CD4-positive, alpha-beta memory T cell (primary cell): ENCODE data around the gene GPSM1. TPM values are rescaled to one million over a fixed set of nuclear protein-coding genes. Genes with fewer than 3 reads are reported as not detected.

Source experiments
- CTCF ChIA-PET: fragments of 350-600 bp; sonication (Branson Sonifier 250); formaldehyde crosslinking; loops from one replicate; lab custom pipeline; 2021; ENCODE audit warnings: inconsistent platforms; ENCODE audit not compliant: partially characterized antibody; lab: Charles Lee
- POLR2A ChIA-PET: fragments of 350-600 bp; sonication (Branson Sonifier 250); formaldehyde crosslinking; loops from one replicate; lab custom pipeline; 2021; ENCODE audit not compliant: partially characterized antibody; lab: Charles Lee
- DNase-seq, 5 donors: peaks; one replicate each; pipeline versions ENCODE4 v3.0.0 to v3.0.0-alpha.2; 2020 to 2022; ENCODE audit warnings: mixed read lengths in 1 of 5
- H3K27ac ChIP-seq: one replicate; pipeline ENCODE4 v1.7.0; 2013; ENCODE audit warnings: low read depth, low read length
- H3K27me3 ChIP-seq: 2 replicates; pipeline ENCODE4 v1.7.0; 2013; ENCODE audit warnings: mild to moderate bottlenecking, low read length, moderate library complexity; ENCODE audit not compliant: insufficient read depth
- H3K36me3 ChIP-seq: 2 replicates; pipeline ENCODE4 v1.7.0; 2013; ENCODE audit warnings: mild to moderate bottlenecking, low read length, moderate library complexity; ENCODE audit not compliant: insufficient read depth
- H3K4me1 ChIP-seq: 2 replicates; pipeline ENCODE4 v1.7.0; 2013; ENCODE audit warnings: mild to moderate bottlenecking, low read length, moderate library complexity; ENCODE audit not compliant: insufficient read depth
- H3K4me3 ChIP-seq, 2 donors: one replicate each; pipeline ENCODE4 v1.7.0; 2013; ENCODE audit warnings: low read length in 2 of 2, mild to moderate bottlenecking in 1 of 2
- H3K9me3 ChIP-seq, 2 donors: one replicate each; pipeline ENCODE4 v1.7.0; 2013; ENCODE audit warnings: low read length in 2 of 2, control low read depth in 1 of 2; ENCODE audit not compliant: control insufficient read depth in 1 of 2
- H3K27ac Mint-ChIP-seq, 7 donors: one replicate each; pipeline ENCODE4 v1.8.0; 2020 to 2021; ENCODE audit warnings: mixed read lengths in 7 of 7, mild to moderate bottlenecking in 6 of 7, inconsistent platforms in 3 of 7, moderate library complexity in 3 of 7
- H3K27me3 Mint-ChIP-seq, 2 donors: one replicate each; pipeline ENCODE4 v1.8.0; 2020 to 2021; ENCODE audit warnings: mixed read lengths in 2 of 2
- H3K36me3 Mint-ChIP-seq, 2 donors: one replicate each; pipeline ENCODE4 v1.8.0; 2020 to 2021; ENCODE audit warnings: mixed read lengths in 2 of 2, inconsistent platforms in 1 of 2, mild to moderate bottlenecking in 1 of 2
- H3K4me1 Mint-ChIP-seq, 4 donors: one replicate each; pipeline ENCODE4 v1.8.0; 2020 to 2021; ENCODE audit warnings: mixed read lengths in 4 of 4, mild to moderate bottlenecking in 1 of 4
- H3K4me3 Mint-ChIP-seq, 8 donors: one replicate each; pipeline ENCODE4 v1.8.0; 2020 to 2021; ENCODE audit warnings: mixed read lengths in 8 of 8, mild to moderate bottlenecking in 7 of 8, moderate library complexity in 6 of 8, inconsistent platforms in 3 of 8
- H3K9me3 Mint-ChIP-seq, 8 donors: one replicate each; pipeline ENCODE4 v1.8.0; 2020 to 2021; ENCODE audit warnings: mixed read lengths in 8 of 8, mild to moderate bottlenecking in 5 of 8, inconsistent platforms in 3 of 8, moderate library complexity in 1 of 8
- intact Hi-C: fragments of 100-400 bp; cut with micrococcal nuclease; formaldehyde crosslinking; loops from one replicate; pipeline ENCODE4 v1.15.1; 2023
- polyA plus RNA-seq, 2 donors: library from polyadenylated mRNA; unstranded; fragments of 300-500 nt; fragmentation: Illumina TruSeq; gene quantifications; one replicate each; pipeline ENCODE4 v1.2.3, GENCODE V29; 2021
- total RNA-seq, 2 experiments: library from RNA; stranded (reverse); gene quantifications; one replicate each; pipeline ENCODE4 v1.2.3, GENCODE V29; 2021

The GPSM1 gene
- total and polyA plus RNA-seq, 4 experiments from 2014 or later: 0.78 to 8.1 (median 4.6) TPM

GRCh38 chr9:136344544-136345280 is 17.4 kb downstream of the GPSM1 start:
- no peaks in the 10 kb centered on the region for H3K9me3 ChIP-seq
- H3K27me3 ChIP-seq: no peaks in the 10 kb centered on the region
- no peaks in the 10 kb centered on the region for H3K4me1 Mint-ChIP-seq
- peak overlapping the region in 1 of 8 donors; percentile 45 for H3K4me3 Mint-ChIP-seq
- no peak overlapping the region for H3K27ac Mint-ChIP-seq
- DNase-seq: no peak
- peaks cover 0 to 2% of the 10 kb centered on the region in 2 donors for H3K36me3 Mint-ChIP-seq
- no peak overlapping the region for H3K4me3 ChIP-seq
- no peaks in the 10 kb centered on the region for H3K27me3 Mint-ChIP-seq
- ChIA-PET CTCF (no interaction called here), POLR2A (no interaction called here)
- no peak overlapping the region for H3K27ac ChIP-seq
- no peaks in the 10 kb centered on the region for H3K9me3 Mint-ChIP-seq
- no peaks in the 10 kb centered on the region for H3K36me3 ChIP-seq
- no peaks in the 10 kb centered on the region for H3K4me1 ChIP-seq
- intact Hi-C loops: no loop called here

GRCh38 chr9:136345281-136346156 is 18.2 kb downstream of the GPSM1 start:
- no peaks in the 10 kb centered on the region for H3K27me3 Mint-ChIP-seq
- Histone ChIP-seq H3K36me3 (no peaks in the 10 kb centered on the region), H3K9me3 (no peaks in the 10 kb centered on the region), H3K4me3 (no peak overlapping the region), H3K27me3 (no peaks in the 10 kb centered on the region), H3K4me1 (no peaks in the 10 kb centered on the region), H3K27ac (no peak overlapping the region)
- intact Hi-C loops: no loop called here
- CTCF ChIA-PET: interaction anchor here (1.0 kb wide), 1 partner anchor 56 kb away, joined by 3 read pairs; no protein-coding TSS in a partner anchor
- no peak for DNase-seq
- no peaks in the 10 kb centered on the region for H3K4me1 Mint-ChIP-seq
- no peaks in the 10 kb centered on the region for H3K36me3 Mint-ChIP-seq
- H3K4me3 Mint-ChIP-seq: no peak overlapping the region
- H3K27ac Mint-ChIP-seq: no peak overlapping the region
- POLR2A ChIA-PET: interaction anchor here (1.2 kb wide), 1 partner anchor 18 kb away, joined by 3 read pairs; the partner anchor contains the start of gene DNLZ
- no peaks in the 10 kb centered on the region for H3K9me3 Mint-ChIP-seq

DNA sequence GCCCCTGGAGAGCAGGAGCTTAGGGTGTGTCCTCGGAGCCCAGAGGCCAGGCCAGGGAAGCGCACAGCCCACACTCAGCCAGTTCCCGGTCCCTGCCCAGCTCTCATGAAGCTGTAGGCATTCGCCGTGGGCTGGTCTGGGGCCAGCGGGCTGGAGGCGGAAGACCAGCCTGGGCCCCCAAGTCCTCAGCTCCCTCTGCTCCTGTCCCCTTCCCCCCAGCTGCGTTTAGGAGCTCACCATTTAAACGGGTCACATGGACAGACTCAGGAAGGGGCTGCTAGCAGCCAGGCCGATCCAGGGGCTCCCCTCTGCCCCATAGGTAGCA is 18.8 kb downstream of the GPSM1 start:
- no peaks in the 10 kb centered on the region for H3K27me3 Mint-ChIP-seq
- no peak overlapping the region for H3K4me3 Mint-ChIP-seq
- H3K9me3 Mint-ChIP-seq: no peaks in the 10 kb centered on the region
- Histone ChIP-seq H3K4me3 (no peak overlapping the region), H3K36me3 (no peaks in the 10 kb centered on the region), H3K4me1 (no peaks in the 10 kb centered on the region), H3K27ac (no peak overlapping the region), H3K9me3 (no peaks in the 10 kb centered on the region), H3K27me3 (no peaks in the 10 kb centered on the region)
- no peaks in the 10 kb centered on the region for H3K4me1 Mint-ChIP-seq
- intact Hi-C loops: no loop called here
- ChIA-PET POLR2A (interaction anchor here (1.2 kb wide), 1 partner anchor 17 kb away, joined by 3 read pairs; the partner anchor contains the start of gene DNLZ), CTCF (interaction anchor here (0.5 to 1.0 kb wide), 2 partner anchors 55 to 325 kb away, joined by 3 read pairs; no protein-coding TSS in a partner anchor)
- no peak for DNase-seq
- no peak overlapping the region for H3K27ac Mint-ChIP-seq
- no peaks in the 10 kb centered on the region for H3K36me3 Mint-ChIP-seq

DNA sequence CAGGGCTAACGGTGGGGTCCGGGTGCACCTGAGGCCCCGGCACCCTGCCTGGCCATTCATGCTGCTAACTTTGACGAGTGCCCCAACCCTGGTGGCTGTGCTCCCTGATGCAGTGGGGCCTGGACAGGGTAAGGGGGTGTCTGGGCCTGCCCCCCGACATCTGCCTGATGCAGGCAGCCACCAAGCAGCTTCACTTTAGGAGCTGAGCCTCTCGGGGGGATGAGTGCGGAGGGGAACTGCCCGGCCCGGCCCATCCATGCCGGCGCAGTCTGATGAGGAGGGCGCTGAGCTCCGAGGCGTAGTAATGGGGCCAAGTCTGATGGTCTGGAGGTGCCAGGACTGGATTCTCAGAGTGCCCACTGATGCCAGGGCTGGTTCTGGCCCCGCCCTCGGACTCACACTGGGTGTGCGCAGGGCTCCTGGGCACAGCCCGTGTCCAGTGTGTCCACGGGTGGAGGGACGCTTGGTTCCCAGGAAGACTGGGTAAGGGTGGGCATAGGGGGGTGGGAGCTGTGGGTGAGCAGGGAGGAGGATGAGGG is 19.7 kb downstream of the GPSM1 start:
- ChIA-PET POLR2A (no interaction called here), CTCF (no interaction called here)
- no peak overlapping the region for H3K4me3 ChIP-seq
- intact Hi-C loops: no loop called here
- H3K9me3 Mint-ChIP-seq: no peaks in the 10 kb centered on the region
- no peaks in the 10 kb centered on the region for H3K27me3 ChIP-seq
- no peaks in the 10 kb centered on the region for H3K4me1 Mint-ChIP-seq
- no peak overlapping the region for H3K4me3 Mint-ChIP-seq
- DNase-seq: no peak
- no peaks in the 10 kb centered on the region for H3K9me3 ChIP-seq
- H3K36me3 ChIP-seq: no peaks in the 10 kb centered on the region
- H3K27me3 Mint-ChIP-seq: no peaks in the 10 kb centered on the region
- H3K4me1 ChIP-seq: no peaks in the 10 kb centered on the region
- no peak overlapping the region for H3K27ac ChIP-seq
- no peak overlapping the region for H3K27ac Mint-ChIP-seq
- H3K36me3 Mint-ChIP-seq: no peaks in the 10 kb centered on the region

GRCh38 chr9:136347472-136348256 is 20.3 kb downstream of the GPSM1 start:
- no peaks in the 10 kb centered on the region for H3K36me3 ChIP-seq
- no peak for DNase-seq
- H3K4me3 ChIP-seq: no peak overlapping the region
- intact Hi-C loops: no loop called here
- Mint-ChIP-seq H3K36me3 (no peaks in the 10 kb centered on the region), H3K27ac (no peak overlapping the region), H3K4me1 (no peaks in the 10 kb centered on the region), H3K4me3 (no peak overlapping the region), H3K9me3 (no peaks in the 10 kb centered on the region), H3K27me3 (no peaks in the 10 kb centered on the region)
- H3K9me3 ChIP-seq: no peaks in the 10 kb centered on the region
- H3K27ac ChIP-seq: no peak overlapping the region
- H3K27me3 ChIP-seq: no peaks in the 10 kb centered on the region
- POLR2A ChIA-PET: no interaction called here
- CTCF ChIA-PET: no interaction called here
- no peaks in the 10 kb centered on the region for H3K4me1 ChIP-seq

GRCh38 chr9:136348691-136349090 is 21.4 kb downstream of the GPSM1 start:
- H3K36me3 Mint-ChIP-seq: no peaks in the 10 kb centered on the region
- no peaks in the 10 kb centered on the region for H3K9me3 ChIP-seq
- no peaks in the 10 kb centered on the region for H3K4me1 ChIP-seq
- no peaks in the 10 kb centered on the region for H3K4me1 Mint-ChIP-seq
- no peak overlapping the region for H3K4me3 Mint-ChIP-seq
- H3K36me3 ChIP-seq: no peaks in the 10 kb centered on the region
- intact Hi-C loops: no loop called here
- no peaks in the 10 kb centered on the region for H3K27me3 ChIP-seq
- ChIA-PET CTCF (no interaction called here), POLR2A (no interaction called here)
- no peak for DNase-seq
- H3K27ac Mint-ChIP-seq: no peak overlapping the region
- no peak overlapping the region for H3K27ac ChIP-seq
- H3K27me3 Mint-ChIP-seq: no peaks in the 10 kb centered on the region
- H3K9me3 Mint-ChIP-seq: no peaks in the 10 kb centered on the region
- H3K4me3 ChIP-seq: no peak overlapping the region

- Mint-ChIP-seq H3K9me3 (no peaks in the 10 kb centered on the region), H3K4me3 (no peak overlapping the region), H3K36me3 (no peaks in the 10 kb centered on the region), H3K4me1 (no peaks in the 10 kb centered on the region), H3K27me3 (no peaks in the 10 kb centered on the region), H3K27ac (no peak overlapping the region)
- H3K27me3 ChIP-seq: no peaks in the 10 kb centered on the region
- no peak overlapping the region for H3K27ac ChIP-seq
- intact Hi-C loops: no loop called here
- no peaks in the 10 kb centered on the region for H3K4me1 ChIP-seq
- no peaks in the 10 kb centered on the region for H3K36me3 ChIP-seq
- POLR2A ChIA-PET: no interaction called here
- no peaks in the 10 kb centered on the region for H3K9me3 ChIP-seq
- no peak overlapping the region for H3K4me3 ChIP-seq
- no peak for DNase-seq
- CTCF ChIA-PET: no interaction called here
These were observed 22.2 kb downstream of the GPSM1 start for GRCh38 chr9:136349546-136349945.
